Motor neuron (in vitro differentiated cells): ENCODE results near the gene HID1. TPM values are rescaled to one million over a fixed set of nuclear protein-coding genes. Genes with fewer than 3 reads are reported as not detected.
"Not testable (repeated sequence)": the region's sequence is repeated elsewhere in the genome, so short reads cannot be mapped to it uniquely, and the experiment has no call there.

Source experiments
- ATAC-seq, 8 experiments: fragments of 200-7000 bp; cut with Tn5 transposase; replicated peaks in 6 of 8; 2 replicates each; pipeline ENCODE4 v1.8.0; 2021; ENCODE audit warnings: mild to moderate bottlenecking in 8 of 8, moderate library complexity in 8 of 8
- H3K27ac ChIP-seq, 2 donors: fragments of 250-450 bp; sonication (Bioruptor Pico); 2 replicates each; pipeline ENCODE4 v1.9.0; 2021; ENCODE audit warnings: antibody characterized with exemption in 2 of 2, mild to moderate bottlenecking in 2 of 2, moderate library complexity in 1 of 2
- H3K4me1 ChIP-seq, 2 donors: fragments of 250-450 bp; sonication (Bioruptor Pico); replicated peaks in 1 of 2; 2 replicates each; pipeline ENCODE4 v1.6.1; 2021; ENCODE audit warnings: antibody characterized with exemption in 2 of 2, mild to moderate bottlenecking in 2 of 2, moderate library complexity in 1 of 2
- H3K4me3 ChIP-seq, 5 donors: fragments of 250-450 bp; sonication (Bioruptor Pico); 2 replicates each; pipeline ENCODE4 v1.9.0; 2021; ENCODE audit warnings: antibody characterized with exemption in 5 of 5, mild to moderate bottlenecking in 5 of 5, moderate library complexity in 4 of 5
- WGBS, 10 experiments: fragments of 450-650 bp; shearing (Covaris generic); methylation state at CpG; one replicate each; pipeline ENCODE4 v1.0.0; 2022; 5-methylcytosine and 5-hydroxymethylcytosine counted together
- in situ Hi-C, 9 experiments: fragments of 400-800 bp; cut with MboI; loops; one replicate each; pipeline ENCODE4 v1.15.0; 2021; ENCODE audit warnings: low sequenced_read_pairs in 9 of 9, low pct_unique_long_range_greater_than_20kb in 2 of 9; ENCODE audit not compliant: unreplicated experiment in 9 of 9
- total RNA-seq, 8 experiments: library from RNA; unstranded; fragments of 300-600 nt; gene quantifications; 2 replicates each; pipeline versions ENCODE4 v1.2.3 to v1.2.4, GENCODE V29; 2022

The HID1 gene
- total RNA-seq, 8 experiments from 2014 or later, result 0.36 to 16.8 (median 12.3) TPM

- peak overlapping the region; percentile 76 to 88 (median 81) for H3K4me3 ChIP-seq
- in situ Hi-C loops, result no loop called here
- 1 to 5% methylated on average over 8 to 19 of the region's 76 CpGs; no CpG with 5 or more reads in 8 of the 10 experiments for WGBS, 10 experiments
- ATAC-seq, result peak; percentile 59 to 83 (median 62)
- H3K27ac ChIP-seq, result peak overlapping the region; percentile 88 to 92
- peaks cover under 1 to 12% of the 10 kb centered on the region in 2 donors for H3K4me1 ChIP-seq
These were observed 15.6 kb upstream of the HID1 start for GRCh38 chr17:74987909-74988711.

DNA sequence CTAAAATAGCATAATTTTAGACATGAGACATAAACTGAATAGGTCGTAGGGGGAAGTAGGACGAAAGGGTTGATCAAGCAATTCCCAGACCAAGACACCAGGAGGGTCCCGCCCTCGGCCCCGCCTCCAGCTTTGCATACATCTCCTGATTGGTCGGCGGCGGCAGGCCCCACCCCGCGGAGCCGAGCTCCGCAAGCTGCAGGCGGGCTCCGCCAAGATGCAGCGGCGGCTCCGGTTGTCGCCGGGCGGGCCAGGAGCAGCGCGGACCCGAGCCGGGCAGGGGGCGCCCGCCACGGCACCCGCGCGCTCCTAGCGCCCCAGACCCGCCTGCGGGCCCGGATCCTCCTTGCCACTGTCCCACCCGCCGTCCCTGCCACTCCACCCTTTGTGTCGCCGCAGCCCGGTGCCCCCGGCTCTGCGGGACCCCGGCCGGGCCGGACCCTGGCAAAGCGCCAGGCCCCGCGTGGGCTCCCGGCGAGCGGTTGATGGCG lies 14.9 kb upstream of the HID1 start, which contains the start of gene CDR2L:
CDR2L (plus strand) TSS at position 215 of the 491 bp plus-strand sequence. CDS start 412 bp downstream, outside the sequence.
- Histone ChIP-seq H3K27ac (peak within 1 kb of the TSS; percentile 88 to 92), H3K4me1 (peaks cover 2 to 16% of the 10 kb centered on the region in 2 donors), H3K4me3 (peak within 1 kb of the TSS; percentile 76 to 88 (median 81))
- ATAC-seq, result peak; percentile 78 to 89 (median 85)
- 0% methylated on average over 2 of the region's 51 CpGs; no CpG with 5 or more reads in 8 of the 10 experiments for WGBS, 10 experiments
- in situ Hi-C loops, result no loop called here

GRCh38 chr17:74986206-74986576 lies 13.6 kb upstream of the HID1 start:
- in situ Hi-C loops, result no loop called here
- 69 to 100% (median 82%) methylated on average over 1 to 3 of the region's 3 CpGs for WGBS, 10 experiments
- Histone ChIP-seq H3K4me1 (peaks cover 8 to 21% of the 10 kb centered on the region in 2 donors), H3K27ac (no peak overlapping the region), H3K4me3 (no peak overlapping the region)
- no peak for ATAC-seq

DNA sequence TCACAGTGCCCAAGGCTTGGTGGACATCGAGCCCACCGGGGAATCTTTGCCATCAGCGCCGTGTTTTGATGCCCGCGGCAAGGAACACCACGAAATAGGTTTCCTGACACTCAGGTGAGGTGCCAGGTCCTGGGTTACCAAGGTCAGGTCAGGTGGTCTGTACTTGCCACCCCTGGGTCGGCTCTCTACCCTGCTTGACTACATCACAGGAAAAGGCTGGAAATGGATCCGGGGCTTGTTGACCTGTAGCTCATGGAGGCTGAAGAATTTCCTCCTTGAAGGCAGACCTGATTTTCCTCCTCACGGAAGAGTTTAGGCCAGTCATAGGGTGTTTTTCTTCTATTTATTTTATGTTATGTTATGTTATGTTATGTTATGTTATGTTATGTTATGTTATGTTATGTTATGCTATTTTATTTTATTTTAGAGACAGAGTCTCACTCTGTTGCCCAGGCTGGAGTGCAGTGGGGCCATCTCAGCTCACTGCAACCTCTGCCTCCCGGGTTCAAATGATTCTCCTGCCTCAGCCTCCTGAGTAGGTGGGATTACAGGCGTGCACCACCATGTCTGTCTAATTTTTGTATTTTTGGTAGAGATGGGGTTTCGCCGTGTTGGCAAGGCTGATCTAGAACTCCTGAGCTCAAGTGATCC lies 10.2 kb upstream of the HID1 start:
- Histone ChIP-seq H3K4me1 (peaks cover 9 to 15% of the 10 kb centered on the region in 2 donors), H3K4me3 (peak overlapping the region; percentile 58 to 63 (median 61)), H3K27ac (peak overlapping the region; percentile 90 to 95)
- in situ Hi-C loops, result not testable (repeated sequence)
- ATAC-seq, result peak in 3 of 8 experiments; percentile 1 to 2 (median 1)
- WGBS, 10 experiments, result 22 to 79% (median 40%) methylated on average over 2 to 12 of the region's 14 CpGs; no CpG with 5 or more reads in 1 of the 10 experiments

- Histone ChIP-seq H3K27ac (peak overlapping the region; percentile 90 to 95), H3K4me1 (peaks cover 9 to 17% of the 10 kb centered on the region in 2 donors), H3K4me3 (peak overlapping the region; percentile 58 to 63 (median 61))
- ATAC-seq, result peak; percentile 84 to 95 (median 93)
- in situ Hi-C loops, result no loop called here
- 0 to 20% (median 3%) methylated on average over 1 to 12 of the region's 61 CpGs; no CpG with 5 or more reads in 5 of the 10 experiments for WGBS, 10 experiments
These were observed 9.6 kb upstream of the HID1 start for GRCh38 chr17:74981979-74982662.

GRCh38 chr17:74981318-74981978 lies 8.9 kb upstream of the HID1 start:
- Histone ChIP-seq H3K4me3 (peak overlapping the region; percentile 58 to 63 (median 61)), H3K27ac (peak overlapping the region; percentile 90 to 95), H3K4me1 (peaks cover 9 to 17% of the 10 kb centered on the region in 2 donors)
- in situ Hi-C loops, result no loop called here
- peak in 3 of 8 experiments; percentile 13 to 23 (median 20) for ATAC-seq
- WGBS, 10 experiments, result 12 to 80% (median 52%) methylated on average over 2 to 9 of the region's 16 CpGs; no CpG with 5 or more reads in 3 of the 10 experiments

DNA sequence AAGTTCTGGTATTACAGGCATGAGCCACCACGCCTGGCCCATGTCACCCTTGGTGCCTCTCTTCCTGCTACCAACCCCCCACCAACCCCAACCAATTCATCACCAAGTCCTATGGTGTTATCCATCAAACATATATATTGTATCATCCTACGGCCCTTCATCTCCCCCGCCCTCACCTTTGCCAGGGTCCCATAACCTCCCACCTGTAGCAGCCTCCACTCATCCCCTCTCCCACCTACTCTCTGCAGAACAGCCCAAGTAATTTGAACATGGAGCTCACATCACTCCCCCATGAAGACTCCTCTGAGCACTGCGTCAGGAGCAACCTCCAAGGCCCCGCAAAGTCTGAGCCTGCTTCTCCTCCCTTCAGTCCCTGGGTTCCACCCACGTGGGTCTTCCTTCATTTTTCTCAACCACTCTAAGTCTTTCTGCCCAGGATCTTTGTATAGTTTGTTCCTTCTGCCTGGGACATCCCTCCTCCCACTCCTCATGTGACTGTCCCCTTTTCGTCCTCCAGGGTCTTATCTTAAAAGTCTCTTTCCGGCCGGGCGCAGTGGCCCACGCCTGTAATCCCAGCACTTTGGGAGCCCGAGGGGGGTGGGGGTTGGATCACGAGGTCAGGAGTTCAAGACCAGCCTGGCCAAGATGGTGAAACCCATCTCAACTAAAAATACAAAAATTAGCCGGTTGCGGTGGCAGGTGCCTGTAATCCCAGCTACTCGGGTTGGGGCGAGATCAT lies 7.0 kb upstream of the HID1 start:
- Histone ChIP-seq H3K4me1 (peaks cover 9 to 17% of the 10 kb centered on the region in 2 donors), H3K4me3 (no peak overlapping the region), H3K27ac (no peak overlapping the region)
- 31 to 100% (median 77%) methylated on average over 1 to 12 of the region's 17 CpGs; no CpG with 5 or more reads in 2 of the 10 experiments for WGBS, 10 experiments
- in situ Hi-C loops, result no loop called here
- ATAC-seq, result no peak

GRCh38 chr17:74978240-74978639 lies 5.7 kb upstream of the HID1 start:
- Histone ChIP-seq H3K27ac (no peak overlapping the region), H3K4me3 (no peak overlapping the region), H3K4me1 (peaks cover 9 to 16% of the 10 kb centered on the region in 2 donors)
- ATAC-seq, result no peak
- WGBS, 10 experiments, result 58 to 92% (median 78%) methylated on average over 1 to 3 of the region's 3 CpGs; no CpG with 5 or more reads in 6 of the 10 experiments
- in situ Hi-C loops, result no loop called here

DNA sequence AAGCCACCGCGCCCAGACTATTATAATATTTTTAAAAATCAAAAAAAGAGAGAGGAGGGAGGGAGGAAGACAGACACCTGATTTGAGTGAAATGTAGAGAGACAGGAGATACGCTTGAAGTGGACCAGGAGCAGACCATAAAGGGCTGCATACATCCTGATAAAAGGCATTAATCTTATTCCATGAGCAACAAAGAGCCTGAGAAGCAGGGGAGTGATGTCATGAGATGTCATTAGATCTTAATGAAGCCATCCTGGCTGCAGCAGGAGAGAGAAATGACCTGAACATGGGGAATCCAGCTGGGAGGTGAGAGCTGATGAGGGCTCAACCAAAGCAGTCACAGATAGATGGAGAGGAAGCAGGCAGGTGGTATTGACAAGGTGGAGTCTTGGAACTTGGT lies 5.2 kb upstream of the HID1 start:
- peak overlapping the region in 1 of 2 donors; percentile 21 for H3K27ac ChIP-seq
- H3K4me1 ChIP-seq, result peaks cover 7 to 12% of the 10 kb centered on the region in 2 donors
- no peak overlapping the region for H3K4me3 ChIP-seq
- 74 to 100% (median 76%) methylated on average over 1 to 3 of the region's 3 CpGs; no CpG with 5 or more reads in 6 of the 10 experiments for WGBS, 10 experiments
- no peak for ATAC-seq
- in situ Hi-C loops, result no loop called here

DNA sequence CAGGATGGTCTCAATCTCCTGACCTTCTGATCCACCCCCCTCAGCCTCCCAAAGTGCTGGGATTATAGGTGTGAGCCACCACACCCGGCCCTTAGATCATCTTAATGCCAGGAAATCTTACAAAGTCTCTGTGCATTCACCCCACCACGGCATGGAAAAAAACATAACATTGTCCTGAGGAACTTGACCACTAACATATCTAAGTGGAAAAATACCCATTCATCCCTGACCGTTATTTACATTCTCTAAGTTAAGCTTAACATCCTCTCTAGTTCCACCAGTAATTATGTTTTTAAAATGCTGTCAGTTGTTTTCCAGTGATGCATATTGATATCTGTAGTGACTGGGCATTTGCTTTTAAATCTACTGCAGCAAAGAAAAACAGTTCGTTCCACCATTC lies 3.4 kb upstream of the HID1 start:
- no peak for ATAC-seq
- H3K4me1 ChIP-seq, result peaks cover 9 to 13% of the 10 kb centered on the region in 2 donors
- no peak overlapping the region for H3K4me3 ChIP-seq
- WGBS, 10 experiments, result 46 to 100% (median 70%) methylated on average over 1 to 4 of the region's 4 CpGs; no CpG with 5 or more reads in 1 of the 10 experiments
- no peak overlapping the region for H3K27ac ChIP-seq
- in situ Hi-C loops, result no loop called here

- 0 to 25% (median 11%) methylated on average over 1 to 14 of the region's 17 CpGs; no CpG with 5 or more reads in 5 of the 10 experiments for WGBS, 10 experiments
These were observed 392 bp upstream of the HID1 start for GRCh38 chr17:74972973-74973328.

GRCh38 chr17:74971842-74972106 lies 785 bp downstream of the HID1 start:
- Histone ChIP-seq H3K27ac (peak overlapping the region in 1 of 2 donors; percentile 42), H3K4me3 (peak overlapping the region; percentile 57 to 78 (median 61)), H3K4me1 (peaks cover 11 to 13% of the 10 kb centered on the region in 2 donors)
- in situ Hi-C loops, result no loop called here
- peak in 2 of 8 experiments; percentile 35 to 43 for ATAC-seq
- 0% methylated on average over 7 of the region's 9 CpGs; no CpG with 5 or more reads in 9 of the 10 experiments for WGBS, 10 experiments

More at GRCh38 chr17:74972973-74973328, 392 bp upstream of the HID1 start:
- peaks cover 11 to 16% of the 10 kb centered on the region in 2 donors for H3K4me1 ChIP-seq
- in situ Hi-C loops, result no loop called here
- peak overlapping the region; percentile 57 to 78 (median 61) for H3K4me3 ChIP-seq
- H3K27ac ChIP-seq, result no peak overlapping the region
- no peak for ATAC-seq
